Kidney (tissue), 14 donors: ENCODE measurements around the gene RAD18. TPM values are rescaled to one million over a fixed set of nuclear protein-coding genes. Genes with fewer than 3 reads are reported as not detected.

Experiments
- DNase-seq, 5 donors: peaks; one replicate each; pipeline ENCODE4 v3.0.0-alpha.2; 2013 to 2020
- FAIRE-seq: peaks from 2 replicates; lab custom pipeline; 2012; peaks lifted over from hg19 to GRCh38; lab: Jason Lieb, UNC
- H3K27ac ChIP-seq, 2 donors: one replicate each; pipeline ENCODE4 v1.7.0; 2013; ENCODE audit warnings: low read depth in 2 of 2, low read length in 2 of 2, inconsistent platforms in 1 of 2
- H3K27me3 ChIP-seq: one replicate; pipeline ENCODE4 v1.7.1; 2013; ENCODE audit warnings: low read length, inconsistent platforms; ENCODE audit not compliant: control insufficient read depth, insufficient read depth
- H3K36me3 ChIP-seq, 3 donors: one replicate each; pipeline versions ENCODE4 v1.7.0 to v1.7.1; 2013; ENCODE audit warnings: low read length in 3 of 3, control low read depth in 1 of 3, inconsistent platforms in 1 of 3; ENCODE audit not compliant: insufficient read depth in 3 of 3, control insufficient read depth in 2 of 3
- H3K4me1 ChIP-seq, 3 donors: one replicate each; pipeline versions ENCODE4 v1.7.0 to v1.7.1; 2013; ENCODE audit warnings: low read length in 3 of 3, inconsistent platforms in 1 of 3, low read depth in 1 of 3; ENCODE audit not compliant: control insufficient read depth in 2 of 3, insufficient read depth in 2 of 3
- H3K4me3 ChIP-seq, 3 donors: one replicate each; pipeline versions ENCODE4 v1.7.0 to v1.8.1; 2013; ENCODE audit warnings: low read length in 3 of 3, control low read depth in 1 of 3, inconsistent platforms in 1 of 3
- H3K9ac ChIP-seq, 3 donors: one replicate each; pipeline versions ENCODE4 v1.7.0 to v1.7.1; 2013; ENCODE audit warnings: low read length in 3 of 3, control low read depth in 1 of 3, inconsistent platforms in 1 of 3
- H3K9me3 ChIP-seq, 3 donors: one replicate each; pipeline versions ENCODE4 v1.7.0 to v1.7.1; 2013; ENCODE audit warnings: low read length in 3 of 3, control low read depth in 1 of 3, inconsistent platforms in 1 of 3; ENCODE audit not compliant: control insufficient read depth in 2 of 3, insufficient read depth in 1 of 3
- intact Hi-C: fragments of 100-400 bp; cut with DNase I; formaldehyde crosslinking; loops from one replicate; pipeline ENCODE4 v1.11.1; 2022
- polyA plus RNA-seq: library from polyadenylated mRNA; stranded (reverse); fragments of 350-450 nt; fragmentation: Illumina TruSeq; extraction: RNeasy Lipid Tissue Mini Kit (QIAGEN cat#74804); gene quantifications from one replicate; pipeline ENCODE4 v1.2.3, GENCODE V29; 2014; ENCODE audit warnings: low read depth, low replicate concordance; ENCODE audit not compliant: insufficient read depth
- total RNA-seq: library from RNA; stranded (reverse); fragmentation: NEBNext Ultra II Directional; extraction: Animal tissue kit (Norgen Biotek cat#: 25700); gene quantifications from one replicate; pipeline ENCODE4 v1.2.1, GENCODE V29; 2021
- TF ChIP-seq, protein P1 (sequence below): IDR thresholded peaks from 3 replicates; pipeline ENCODE4 v1.5.1; 2012; ENCODE audit warnings: mild to moderate bottlenecking, moderate library complexity, borderline replicate concordance; ENCODE audit not compliant: insufficient read depth; ENCODE audit errors: extremely low read depth
- donor health status: control.
- donor health status: control.
- donor health status: control.
- donor health status: control.
- donor health status: control.
- donor health status: DM: yes; HTN: yes; CAD: no.
- donor health status: Normal renal cell carcinoma (clear cell type).

The RAD18 gene
- total and polyA plus RNA-seq, 2 donors from 2014 or later = 3.1 to 8.0 TPM

DNA sequence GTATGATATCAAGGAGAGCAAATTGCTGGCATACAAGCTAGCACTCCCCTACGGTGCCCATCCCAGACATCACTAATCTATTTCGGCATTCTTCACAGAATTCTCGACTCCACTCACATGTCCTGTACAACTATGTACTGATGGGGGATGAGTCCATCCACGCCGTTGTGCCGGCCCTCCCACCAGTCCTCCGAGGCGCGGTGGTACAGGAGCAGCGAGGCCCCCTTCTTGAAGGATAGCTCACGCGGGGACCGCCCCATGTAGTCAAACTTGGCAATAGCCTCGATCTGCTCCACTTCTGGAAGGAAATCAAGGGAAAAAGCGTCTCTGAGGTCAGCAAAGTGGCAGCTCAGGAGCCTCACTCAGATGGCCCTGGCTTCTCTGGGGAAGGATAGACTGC, 31.0 kb upstream of the RAD18 start:
- H3K4me1 ChIP-seq = peaks cover 0 to 2% (median 0%) of the 10 kb centered on the region in 3 donors
- no peaks in the 10 kb centered on the region for H3K27me3 ChIP-seq
- peaks cover 0 to 6% (median 0%) of the 10 kb centered on the region in 3 donors for H3K36me3 ChIP-seq
- TF ChIP-seq, protein P1, sequence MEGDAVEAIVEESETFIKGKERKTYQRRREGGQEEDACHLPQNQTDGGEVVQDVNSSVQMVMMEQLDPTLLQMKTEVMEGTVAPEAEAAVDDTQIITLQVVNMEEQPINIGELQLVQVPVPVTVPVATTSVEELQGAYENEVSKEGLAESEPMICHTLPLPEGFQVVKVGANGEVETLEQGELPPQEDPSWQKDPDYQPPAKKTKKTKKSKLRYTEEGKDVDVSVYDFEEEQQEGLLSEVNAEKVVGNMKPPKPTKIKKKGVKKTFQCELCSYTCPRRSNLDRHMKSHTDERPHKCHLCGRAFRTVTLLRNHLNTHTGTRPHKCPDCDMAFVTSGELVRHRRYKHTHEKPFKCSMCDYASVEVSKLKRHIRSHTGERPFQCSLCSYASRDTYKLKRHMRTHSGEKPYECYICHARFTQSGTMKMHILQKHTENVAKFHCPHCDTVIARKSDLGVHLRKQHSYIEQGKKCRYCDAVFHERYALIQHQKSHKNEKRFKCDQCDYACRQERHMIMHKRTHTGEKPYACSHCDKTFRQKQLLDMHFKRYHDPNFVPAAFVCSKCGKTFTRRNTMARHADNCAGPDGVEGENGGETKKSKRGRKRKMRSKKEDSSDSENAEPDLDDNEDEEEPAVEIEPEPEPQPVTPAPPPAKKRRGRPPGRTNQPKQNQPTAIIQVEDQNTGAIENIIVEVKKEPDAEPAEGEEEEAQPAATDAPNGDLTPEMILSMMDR = no peak
- no peak overlapping the region for H3K27ac ChIP-seq
- FAIRE-seq (no peak), DNase-seq (no peak)
- H3K9ac ChIP-seq = no peak overlapping the region
- intact Hi-C loops = loop anchor here (10.0 kb wide), 1 partner anchor 71 kb away; no protein-coding TSS in a partner anchor
- H3K9me3 ChIP-seq = no peaks in the 10 kb centered on the region
- no peak overlapping the region for H3K4me3 ChIP-seq

DNA sequence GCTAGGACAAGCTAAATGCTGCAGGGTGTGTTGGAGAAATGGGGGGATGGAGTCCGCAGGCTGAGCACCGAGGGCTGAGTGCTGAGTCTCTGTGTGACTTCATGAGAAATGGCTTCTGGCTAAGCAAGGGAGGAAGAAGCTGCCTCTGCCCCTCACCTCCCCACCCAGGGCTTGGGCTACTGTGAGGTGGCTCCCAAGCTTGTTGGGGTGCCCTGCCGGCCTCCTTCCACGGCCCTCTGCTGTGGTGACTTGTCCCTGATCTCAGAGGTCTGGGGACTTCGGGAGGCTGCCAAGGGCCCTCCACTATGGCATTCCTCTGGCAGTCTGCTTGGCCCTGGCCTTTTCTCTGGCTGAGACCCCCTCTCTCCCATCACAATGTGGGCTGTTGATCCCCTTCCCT, 30.1 kb upstream of the RAD18 start:
- H3K36me3 ChIP-seq = peaks cover 0 to 6% (median 0%) of the 10 kb centered on the region in 3 donors
- peaks cover 0 to 2% (median 0%) of the 10 kb centered on the region in 3 donors for H3K4me1 ChIP-seq
- H3K27ac ChIP-seq = no peak overlapping the region
- intact Hi-C loops = loop anchor here (10.0 kb wide), 1 partner anchor 71 kb away; no protein-coding TSS in a partner anchor
- no peaks in the 10 kb centered on the region for H3K9me3 ChIP-seq
- DNase-seq (no peak), FAIRE-seq (no peak)
- TF ChIP-seq, protein P1 = no peak
- no peak overlapping the region for H3K4me3 ChIP-seq
- H3K9ac ChIP-seq = no peak overlapping the region
- H3K27me3 ChIP-seq = no peaks in the 10 kb centered on the region

DNA sequence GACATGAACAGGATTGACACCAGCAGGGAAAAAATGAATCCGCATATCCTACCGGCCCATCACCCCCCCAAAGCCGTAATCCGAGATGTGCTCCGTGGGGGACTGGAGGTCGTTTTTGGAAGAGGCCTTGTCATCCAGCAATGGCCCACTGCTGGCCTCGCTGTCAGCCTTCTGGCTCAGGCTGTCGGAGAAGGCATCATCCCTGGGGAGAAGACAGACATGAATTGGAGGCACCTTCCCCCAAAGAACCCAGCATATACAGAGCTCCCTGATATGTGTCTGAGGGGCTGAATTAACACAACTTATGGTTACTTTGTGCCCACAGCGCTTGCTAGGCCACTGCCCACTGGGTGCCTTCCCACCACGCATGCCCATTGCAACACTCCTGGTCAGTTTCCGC, 29.6 kb upstream of the RAD18 start:
- intact Hi-C loops = loop anchor here (10.0 kb wide), 1 partner anchor 72 kb away; no protein-coding TSS in a partner anchor
- Histone ChIP-seq H3K4me1 (peaks cover 0 to 2% (median 0%) of the 10 kb centered on the region in 3 donors), H3K27ac (no peak overlapping the region), H3K27me3 (no peaks in the 10 kb centered on the region), H3K9me3 (no peaks in the 10 kb centered on the region), H3K9ac (no peak overlapping the region), H3K36me3 (peaks cover 0 to 6% (median 0%) of the 10 kb centered on the region in 3 donors), H3K4me3 (no peak overlapping the region)
- TF ChIP-seq, protein P1 = no peak
- DNase-seq (no peak), FAIRE-seq (no peak)
